ENCODE results near the gene POLG2. TPM values are rescaled to one million over a fixed set of nuclear protein-coding genes. Genes with fewer than 3 reads are reported as not detected.
"Not testable (repeated sequence)": the region's sequence is repeated elsewhere in the genome, so short reads cannot be mapped to it uniquely, and the experiment has no call there.

Gene POLG2
- total RNA-seq, 6 experiments from 2014 or later = 6.5 to 11.8 (median 7.3) TPM

DNA sequence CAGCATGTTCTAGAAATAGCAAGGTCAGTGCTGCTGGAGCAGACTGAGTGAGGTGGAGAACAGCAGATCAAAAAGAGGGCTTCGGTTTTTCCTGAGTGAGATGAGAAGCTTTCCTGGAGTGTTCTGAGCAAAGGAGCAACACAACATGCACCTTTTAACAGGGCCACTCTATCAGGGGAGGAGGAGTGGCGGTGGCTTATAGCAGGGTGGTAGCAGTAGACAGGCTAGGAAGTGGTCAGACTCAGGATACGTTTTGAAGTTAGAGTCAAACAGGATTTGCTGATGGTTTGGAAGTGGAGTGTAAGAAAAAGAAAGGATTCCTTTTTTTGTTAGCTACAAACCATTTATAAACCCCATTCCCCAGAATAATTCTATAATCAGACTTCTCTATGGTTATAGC is 12.5 kb downstream of the POLG2 start:
- peak overlapping the region; percentile 40 for H3K27ac Mint-ChIP-seq

DNA sequence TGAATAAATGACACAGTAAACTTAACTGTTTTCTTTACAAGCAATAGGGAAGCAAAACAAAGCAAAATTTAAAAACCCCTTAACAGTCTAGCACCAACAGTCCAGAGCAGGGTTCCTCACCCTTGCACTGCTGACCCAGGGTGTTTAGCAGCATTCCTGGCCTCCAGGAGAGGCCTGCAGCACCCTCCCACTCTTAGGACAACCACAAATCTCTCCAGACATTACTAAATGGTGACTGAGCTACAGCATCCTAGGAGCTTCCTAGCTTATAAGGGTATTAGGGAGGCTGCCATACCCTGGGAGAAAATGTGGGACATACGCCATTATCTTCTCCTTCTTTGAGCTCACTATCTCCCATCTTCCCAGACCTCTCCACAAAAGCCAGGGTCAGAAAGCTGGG is 15.9 kb downstream of the POLG2 start:
- H3K27ac Mint-ChIP-seq = no peak overlapping the region
- H3K27me3 Mint-ChIP-seq (ENCODE audit: insufficient read depth) = no peaks in the 10 kb centered on the region; the same call in 1 of the 2 replicates
- peaks cover 13% of the 10 kb centered on the region for H3K36me3 Mint-ChIP-seq (ENCODE audit: low read depth)
- TF ChIP-seq, protein P1, sequence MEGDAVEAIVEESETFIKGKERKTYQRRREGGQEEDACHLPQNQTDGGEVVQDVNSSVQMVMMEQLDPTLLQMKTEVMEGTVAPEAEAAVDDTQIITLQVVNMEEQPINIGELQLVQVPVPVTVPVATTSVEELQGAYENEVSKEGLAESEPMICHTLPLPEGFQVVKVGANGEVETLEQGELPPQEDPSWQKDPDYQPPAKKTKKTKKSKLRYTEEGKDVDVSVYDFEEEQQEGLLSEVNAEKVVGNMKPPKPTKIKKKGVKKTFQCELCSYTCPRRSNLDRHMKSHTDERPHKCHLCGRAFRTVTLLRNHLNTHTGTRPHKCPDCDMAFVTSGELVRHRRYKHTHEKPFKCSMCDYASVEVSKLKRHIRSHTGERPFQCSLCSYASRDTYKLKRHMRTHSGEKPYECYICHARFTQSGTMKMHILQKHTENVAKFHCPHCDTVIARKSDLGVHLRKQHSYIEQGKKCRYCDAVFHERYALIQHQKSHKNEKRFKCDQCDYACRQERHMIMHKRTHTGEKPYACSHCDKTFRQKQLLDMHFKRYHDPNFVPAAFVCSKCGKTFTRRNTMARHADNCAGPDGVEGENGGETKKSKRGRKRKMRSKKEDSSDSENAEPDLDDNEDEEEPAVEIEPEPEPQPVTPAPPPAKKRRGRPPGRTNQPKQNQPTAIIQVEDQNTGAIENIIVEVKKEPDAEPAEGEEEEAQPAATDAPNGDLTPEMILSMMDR (IDR thresholded peaks at IDR 0.05) = no peak
- peaks cover 7% of the 10 kb centered on the region; the same call in 1 of the 2 replicates for H3K4me1 Mint-ChIP-seq (ENCODE audit: low read depth)
- H3K9me3 Mint-ChIP-seq = no peaks in the 10 kb centered on the region
- H3K4me3 Mint-ChIP-seq = no peak overlapping the region
- DNase-seq = no peak

More for the DNA sequence above, 12.5 kb downstream of the POLG2 start:
- H3K4me3 Mint-ChIP-seq = no peak overlapping the region
- peaks cover 16% of the 10 kb centered on the region for H3K36me3 Mint-ChIP-seq (ENCODE audit: low read depth)
- H3K9me3 Mint-ChIP-seq = no peaks in the 10 kb centered on the region
- peaks cover 7% of the 10 kb centered on the region; the same call in 1 of the 2 replicates for H3K4me1 Mint-ChIP-seq (ENCODE audit: low read depth)
- no peaks in the 10 kb centered on the region; the same call in 1 of the 2 replicates for H3K27me3 Mint-ChIP-seq (ENCODE audit: insufficient read depth)
- TF ChIP-seq, protein P1 (IDR thresholded peaks at IDR 0.05) = no peak
- DNase-seq = no peak

DNA sequence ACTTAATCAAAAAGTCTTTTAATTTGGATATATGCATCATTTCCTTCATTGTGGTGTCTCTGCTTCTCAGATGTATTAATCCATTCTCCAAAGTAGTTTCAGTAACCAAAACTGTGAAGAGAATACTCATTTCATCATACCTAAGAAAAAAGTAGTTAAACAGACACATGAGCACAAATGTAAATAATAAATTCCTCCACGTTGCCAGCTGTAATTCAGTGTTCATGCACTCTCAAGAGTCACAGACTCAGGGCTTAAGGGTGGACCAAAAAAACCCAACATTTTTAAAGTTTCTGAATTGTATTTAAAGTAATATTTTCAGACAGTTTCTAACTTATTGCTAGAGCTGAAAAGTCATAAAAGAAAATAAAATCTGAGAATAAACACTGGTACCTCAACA is 19.0 kb downstream of the POLG2 start:
- Mint-ChIP-seq H3K27ac (no peak overlapping the region), H3K9me3 (no peaks in the 10 kb centered on the region), H3K36me3 (ENCODE audit: low read depth) (peaks cover 6% of the 10 kb centered on the region), H3K4me3 (no peak overlapping the region), H3K4me1 (ENCODE audit: low read depth) (no peaks in the 10 kb centered on the region), H3K27me3 (ENCODE audit: insufficient read depth) (no peaks in the 10 kb centered on the region)
- no peak for DNase-seq
- TF ChIP-seq, protein P1 (IDR thresholded peaks at IDR 0.05) = no peak

DNA sequence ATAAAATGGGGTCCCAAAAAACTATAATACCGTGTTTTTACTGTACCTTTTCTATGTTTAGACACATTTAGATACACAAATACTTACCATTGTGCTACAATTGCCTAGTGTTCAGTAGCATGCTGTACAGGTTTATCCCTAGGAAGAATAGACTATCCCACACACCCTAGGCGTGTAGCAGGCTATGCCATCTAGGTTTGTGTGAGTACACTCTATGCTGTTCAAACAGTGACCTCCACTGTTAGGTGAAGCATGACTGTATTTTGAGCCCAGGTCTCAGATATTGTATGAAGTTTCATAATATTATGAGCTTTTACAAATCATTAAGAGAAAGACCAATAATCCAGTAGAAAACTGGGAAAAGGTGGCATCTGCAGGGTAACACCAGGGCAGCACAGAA is 24.3 kb downstream of the POLG2 start:
- Mint-ChIP-seq H3K36me3 (ENCODE audit: low read depth) (no peaks in the 10 kb centered on the region), H3K27ac (no peak overlapping the region), H3K9me3 (no peaks in the 10 kb centered on the region), H3K4me3 (no peak overlapping the region), H3K4me1 (ENCODE audit: low read depth) (no peaks in the 10 kb centered on the region), H3K27me3 (ENCODE audit: insufficient read depth) (peaks cover 2% of the 10 kb centered on the region; the same call in 1 of the 2 replicates)
- TF ChIP-seq, protein P1 (IDR thresholded peaks at IDR 0.05) = no peak
- no peak for DNase-seq

DNA sequence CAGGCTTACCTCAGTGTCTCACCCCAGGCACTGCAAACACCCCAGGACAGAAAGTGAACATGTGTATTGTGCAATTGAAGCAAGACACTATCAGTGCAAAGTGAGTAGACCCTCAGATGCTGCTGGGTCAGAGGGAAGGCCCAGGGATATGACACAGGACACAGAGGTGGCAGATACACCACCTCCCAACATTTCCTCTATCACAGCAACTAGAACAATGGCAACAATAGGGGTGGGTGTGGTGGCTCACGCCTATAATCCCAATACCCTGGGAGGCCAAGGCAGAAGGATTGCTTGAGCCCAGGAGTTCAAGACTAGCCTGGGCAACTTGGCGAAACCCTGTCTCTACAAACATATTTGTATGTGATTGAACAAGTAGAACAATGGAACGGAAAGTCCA is 25.4 kb downstream of the POLG2 start:
- no peaks in the 10 kb centered on the region for H3K36me3 Mint-ChIP-seq (ENCODE audit: low read depth)
- peaks cover 3% of the 10 kb centered on the region for H3K27me3 Mint-ChIP-seq (ENCODE audit: insufficient read depth)
- H3K9me3 Mint-ChIP-seq = no peaks in the 10 kb centered on the region
- no peak overlapping the region for H3K27ac Mint-ChIP-seq
- no peak for DNase-seq
- TF ChIP-seq, protein P1 (IDR thresholded peaks at IDR 0.05) = no peak
- H3K4me3 Mint-ChIP-seq = no peak overlapping the region
- H3K4me1 Mint-ChIP-seq (ENCODE audit: low read depth) = peaks cover 7% of the 10 kb centered on the region

DNA sequence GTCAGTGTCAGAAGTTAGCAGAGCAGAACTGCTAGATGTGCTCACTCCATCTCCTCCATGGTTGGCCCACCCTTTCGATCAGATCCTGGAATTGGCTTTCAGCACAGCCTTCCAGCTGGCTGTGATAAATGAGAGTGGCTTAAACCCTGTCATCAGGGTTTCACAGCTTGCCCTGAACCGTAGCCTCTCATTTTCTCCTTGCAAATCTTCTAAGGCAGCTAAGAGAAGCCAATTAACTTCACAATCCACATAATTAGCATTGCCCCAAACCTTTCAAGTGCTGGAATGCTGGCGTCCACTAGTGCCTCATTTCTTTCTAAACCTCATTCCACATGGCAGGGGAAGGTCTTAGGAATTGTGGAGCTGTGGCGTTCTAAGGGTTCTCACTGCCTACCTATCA is 26.2 kb downstream of the POLG2 start:
- Mint-ChIP-seq H3K4me3 (no peak overlapping the region), H3K27me3 (ENCODE audit: insufficient read depth) (peaks cover 5% of the 10 kb centered on the region), H3K27ac (no peak overlapping the region), H3K9me3 (no peaks in the 10 kb centered on the region), H3K36me3 (ENCODE audit: low read depth) (no peaks in the 10 kb centered on the region), H3K4me1 (ENCODE audit: low read depth) (peaks cover 15% of the 10 kb centered on the region)
- no peak for DNase-seq
- TF ChIP-seq, protein P1 (IDR thresholded peaks at IDR 0.05) = no peak

DNA sequence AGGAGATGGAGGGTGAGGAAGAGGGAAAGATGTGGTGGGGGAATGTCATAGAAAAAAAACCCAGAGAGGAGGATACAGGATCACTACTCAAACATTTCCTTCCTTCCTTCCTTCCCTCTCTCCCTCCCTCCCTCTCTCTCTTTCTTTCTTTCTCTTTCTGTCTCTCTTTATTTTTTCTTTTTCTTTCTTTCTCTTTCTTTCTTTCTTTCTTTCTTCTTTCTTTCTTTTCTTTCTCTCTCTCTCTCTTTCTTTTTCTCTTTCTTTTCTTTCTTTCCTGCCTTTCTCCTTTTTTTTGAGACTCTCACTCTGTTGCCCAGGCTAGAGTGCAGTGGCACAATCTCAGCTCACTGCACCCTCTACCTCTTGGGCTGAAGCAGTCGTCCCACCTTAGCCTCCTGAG is 30.0 kb downstream of the POLG2 start:
- H3K4me1 Mint-ChIP-seq (ENCODE audit: low read depth) = peaks cover 16% of the 10 kb centered on the region
- H3K4me3 Mint-ChIP-seq; H3K27ac Mint-ChIP-seq; DNase-seq; H3K36me3 Mint-ChIP-seq (ENCODE audit: low read depth); H3K9me3 Mint-ChIP-seq; H3K27me3 Mint-ChIP-seq (ENCODE audit: insufficient read depth): not testable (repeated sequence)
